ENCODE results near the gene SMARCC1.

Gene SMARCC1

GRCh38 chr3:47714606-47715005 is 67.1 kb downstream of the SMARCC1 start:
- H3K4me3 ChIP-seq (ENCODE audit: low read depth, low read length): no peak overlapping the region
- H3K36me3 ChIP-seq: peaks cover 38% of the 10 kb centered on the region
- no peaks in the 10 kb centered on the region for H3K27me3 ChIP-seq
- DNase-seq: no peak
- no peaks in the 10 kb centered on the region for H3K4me1 ChIP-seq
- no peak for TF ChIP-seq CTCF (IDR thresholded peaks at IDR 0.05; ENCODE audit: low read depth, low read length)
- H3K9me3 ChIP-seq: no peaks in the 10 kb centered on the region

- DNase-seq: no peak
- H3K36me3 ChIP-seq: peaks cover 40% of the 10 kb centered on the region
- H3K27me3 ChIP-seq: no peaks in the 10 kb centered on the region
- no peak for TF ChIP-seq CTCF (IDR thresholded peaks at IDR 0.05; ENCODE audit: low read depth, low read length)
- no peaks in the 10 kb centered on the region for H3K4me1 ChIP-seq
- H3K4me3 ChIP-seq (ENCODE audit: low read depth, low read length): no peak overlapping the region
- no peaks in the 10 kb centered on the region for H3K9me3 ChIP-seq
Observed at GRCh38 chr3:47713655-47714054, 68.0 kb downstream of the SMARCC1 start.

- Histone ChIP-seq H3K4me3 (ENCODE audit: low read depth, low read length) (no peak overlapping the region), H3K9me3 (no peaks in the 10 kb centered on the region), H3K27me3 (no peaks in the 10 kb centered on the region), H3K36me3 (peaks cover 44% of the 10 kb centered on the region), H3K4me1 (no peaks in the 10 kb centered on the region)
- no peak for TF ChIP-seq CTCF (IDR thresholded peaks at IDR 0.05; ENCODE audit: low read depth, low read length)
- DNase-seq: no peak
Observed at GRCh38 chr3:47712398-47712797, 69.3 kb downstream of the SMARCC1 start.

GRCh38 chr3:47711596-47711995 is 70.1 kb downstream of the SMARCC1 start:
- peaks cover 45% of the 10 kb centered on the region for H3K36me3 ChIP-seq
- H3K9me3 ChIP-seq: no peaks in the 10 kb centered on the region
- H3K27me3 ChIP-seq: no peaks in the 10 kb centered on the region
- no peak for DNase-seq
- H3K4me3 ChIP-seq (ENCODE audit: low read depth, low read length): no peak overlapping the region
- H3K4me1 ChIP-seq: no peaks in the 10 kb centered on the region
- no peak for TF ChIP-seq CTCF (IDR thresholded peaks at IDR 0.05; ENCODE audit: low read depth, low read length)

- Histone ChIP-seq H3K9me3 (no peaks in the 10 kb centered on the region), H3K36me3 (peaks cover 49% of the 10 kb centered on the region), H3K4me1 (no peaks in the 10 kb centered on the region), H3K4me3 (ENCODE audit: low read depth, low read length) (no peak overlapping the region), H3K27me3 (no peaks in the 10 kb centered on the region)
- DNase-seq: no peak
- no peak for TF ChIP-seq CTCF (IDR thresholded peaks at IDR 0.05; ENCODE audit: low read depth, low read length)
Observed at GRCh38 chr3:47705391-47705790, 76.3 kb downstream of the SMARCC1 start.

GRCh38 chr3:47704237-47704612 is 77.5 kb downstream of the SMARCC1 start:
- H3K27me3 ChIP-seq: no peaks in the 10 kb centered on the region
- peaks cover 39% of the 10 kb centered on the region for H3K36me3 ChIP-seq
- TF ChIP-seq CTCF (IDR thresholded peaks at IDR 0.05; ENCODE audit: low read depth, low read length): no peak
- no peak overlapping the region for H3K4me3 ChIP-seq (ENCODE audit: low read depth, low read length)
- H3K4me1 ChIP-seq: no peaks in the 10 kb centered on the region
- no peak for DNase-seq
- no peaks in the 10 kb centered on the region for H3K9me3 ChIP-seq
